HL-60 (cell line): Measurements from ENCODE around the gene ITSN2.

Experiments
- DNase-seq, 2 experiments: peaks; one replicate each; pipeline ENCODE4 v3.0.0-alpha.2; 2010 to 2020; ENCODE audit warnings: low read depth in 1 of 2, low spot score in 1 of 2
- H3K27ac ChIP-seq: fragments of 250-450 bp; sonication (Bioruptor Pico); replicated peaks from 2 replicates; pipeline ENCODE4 v1.5.1; 2020; ENCODE audit warnings: mild to moderate bottlenecking, moderate library complexity
- H3K27me3 ChIP-seq: fragments of 250-450 bp; sonication (Bioruptor Pico); 2 replicates; pipeline ENCODE4 v1.5.1; 2021; ENCODE audit warnings: mild to moderate bottlenecking, moderate library complexity; ENCODE audit not compliant: insufficient read depth, poor library complexity, severe bottlenecking
- H3K4me3 ChIP-seq: replicated peaks from 2 replicates; pipeline ENCODE4 v1.5.1; 2011; ENCODE audit warnings: mild to moderate bottlenecking, control low read depth, low read length; ENCODE audit not compliant: insufficient read depth
- GABPA ChIP-seq: IDR thresholded peaks from 2 replicates; pipeline ENCODE4 v1.6.1; 2012; ENCODE audit warnings: low read depth
- POLR2AphosphoS5 ChIP-seq: IDR thresholded peaks from 2 replicates; pipeline ENCODE4 v1.6.1; 2012; ENCODE audit warnings: low read depth
- SPI1 ChIP-seq: IDR thresholded peaks from 2 replicates; pipeline ENCODE4 v1.6.1; 2012; ENCODE audit warnings: low read depth, mild to moderate bottlenecking, borderline replicate concordance
- TF ChIP-seq, protein P1 (sequence below): IDR thresholded peaks from 2 replicates; pipeline ENCODE4 v1.6.1; 2012; ENCODE audit warnings: low read depth; ENCODE audit not compliant: insufficient replicate concordance
- TF ChIP-seq, protein P2 (sequence below): IDR thresholded peaks from one replicate; pipeline ENCODE4 v1.5.1; 2011; ENCODE audit warnings: low read length, control low read depth, inconsistent platforms; ENCODE audit not compliant: insufficient read depth

ITSN2 gene

DNA sequence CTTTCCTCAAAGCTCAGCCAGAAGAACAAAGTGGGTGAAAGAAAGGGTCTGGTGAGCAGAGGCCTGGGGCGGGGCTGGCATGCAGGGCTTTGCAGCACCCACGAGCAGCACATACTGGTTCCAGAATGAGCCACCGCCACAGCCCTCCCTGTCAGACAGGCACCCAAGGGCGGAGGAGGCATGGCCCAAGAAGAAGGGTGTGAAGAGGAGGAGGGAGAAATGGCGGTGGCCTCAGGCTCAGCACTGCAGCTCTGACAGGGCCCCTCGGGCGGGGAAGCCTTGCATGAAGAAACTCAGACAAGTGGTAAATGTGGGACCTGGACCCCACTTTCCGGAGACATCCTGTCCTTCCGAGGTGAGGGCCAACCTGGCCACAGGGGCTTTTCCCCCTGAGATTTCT, 169.8 kb downstream of the ITSN2 start:
- Histone ChIP-seq H3K4me3 (no peak overlapping the region), H3K27ac (no peak overlapping the region), H3K27me3 (no peaks in the 10 kb centered on the region)
- TF ChIP-seq POLR2AphosphoS5 (no peak), GABPA (no peak)
- TF ChIP-seq, protein P1, sequence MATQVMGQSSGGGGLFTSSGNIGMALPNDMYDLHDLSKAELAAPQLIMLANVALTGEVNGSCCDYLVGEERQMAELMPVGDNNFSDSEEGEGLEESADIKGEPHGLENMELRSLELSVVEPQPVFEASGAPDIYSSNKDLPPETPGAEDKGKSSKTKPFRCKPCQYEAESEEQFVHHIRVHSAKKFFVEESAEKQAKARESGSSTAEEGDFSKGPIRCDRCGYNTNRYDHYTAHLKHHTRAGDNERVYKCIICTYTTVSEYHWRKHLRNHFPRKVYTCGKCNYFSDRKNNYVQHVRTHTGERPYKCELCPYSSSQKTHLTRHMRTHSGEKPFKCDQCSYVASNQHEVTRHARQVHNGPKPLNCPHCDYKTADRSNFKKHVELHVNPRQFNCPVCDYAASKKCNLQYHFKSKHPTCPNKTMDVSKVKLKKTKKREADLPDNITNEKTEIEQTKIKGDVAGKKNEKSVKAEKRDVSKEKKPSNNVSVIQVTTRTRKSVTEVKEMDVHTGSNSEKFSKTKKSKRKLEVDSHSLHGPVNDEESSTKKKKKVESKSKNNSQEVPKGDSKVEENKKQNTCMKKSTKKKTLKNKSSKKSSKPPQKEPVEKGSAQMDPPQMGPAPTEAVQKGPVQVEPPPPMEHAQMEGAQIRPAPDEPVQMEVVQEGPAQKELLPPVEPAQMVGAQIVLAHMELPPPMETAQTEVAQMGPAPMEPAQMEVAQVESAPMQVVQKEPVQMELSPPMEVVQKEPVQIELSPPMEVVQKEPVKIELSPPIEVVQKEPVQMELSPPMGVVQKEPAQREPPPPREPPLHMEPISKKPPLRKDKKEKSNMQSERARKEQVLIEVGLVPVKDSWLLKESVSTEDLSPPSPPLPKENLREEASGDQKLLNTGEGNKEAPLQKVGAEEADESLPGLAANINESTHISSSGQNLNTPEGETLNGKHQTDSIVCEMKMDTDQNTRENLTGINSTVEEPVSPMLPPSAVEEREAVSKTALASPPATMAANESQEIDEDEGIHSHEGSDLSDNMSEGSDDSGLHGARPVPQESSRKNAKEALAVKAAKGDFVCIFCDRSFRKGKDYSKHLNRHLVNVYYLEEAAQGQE, result no peak
- TF ChIP-seq, protein P2, sequence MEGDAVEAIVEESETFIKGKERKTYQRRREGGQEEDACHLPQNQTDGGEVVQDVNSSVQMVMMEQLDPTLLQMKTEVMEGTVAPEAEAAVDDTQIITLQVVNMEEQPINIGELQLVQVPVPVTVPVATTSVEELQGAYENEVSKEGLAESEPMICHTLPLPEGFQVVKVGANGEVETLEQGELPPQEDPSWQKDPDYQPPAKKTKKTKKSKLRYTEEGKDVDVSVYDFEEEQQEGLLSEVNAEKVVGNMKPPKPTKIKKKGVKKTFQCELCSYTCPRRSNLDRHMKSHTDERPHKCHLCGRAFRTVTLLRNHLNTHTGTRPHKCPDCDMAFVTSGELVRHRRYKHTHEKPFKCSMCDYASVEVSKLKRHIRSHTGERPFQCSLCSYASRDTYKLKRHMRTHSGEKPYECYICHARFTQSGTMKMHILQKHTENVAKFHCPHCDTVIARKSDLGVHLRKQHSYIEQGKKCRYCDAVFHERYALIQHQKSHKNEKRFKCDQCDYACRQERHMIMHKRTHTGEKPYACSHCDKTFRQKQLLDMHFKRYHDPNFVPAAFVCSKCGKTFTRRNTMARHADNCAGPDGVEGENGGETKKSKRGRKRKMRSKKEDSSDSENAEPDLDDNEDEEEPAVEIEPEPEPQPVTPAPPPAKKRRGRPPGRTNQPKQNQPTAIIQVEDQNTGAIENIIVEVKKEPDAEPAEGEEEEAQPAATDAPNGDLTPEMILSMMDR, result no peak
- no peak for DNase-seq

DNA sequence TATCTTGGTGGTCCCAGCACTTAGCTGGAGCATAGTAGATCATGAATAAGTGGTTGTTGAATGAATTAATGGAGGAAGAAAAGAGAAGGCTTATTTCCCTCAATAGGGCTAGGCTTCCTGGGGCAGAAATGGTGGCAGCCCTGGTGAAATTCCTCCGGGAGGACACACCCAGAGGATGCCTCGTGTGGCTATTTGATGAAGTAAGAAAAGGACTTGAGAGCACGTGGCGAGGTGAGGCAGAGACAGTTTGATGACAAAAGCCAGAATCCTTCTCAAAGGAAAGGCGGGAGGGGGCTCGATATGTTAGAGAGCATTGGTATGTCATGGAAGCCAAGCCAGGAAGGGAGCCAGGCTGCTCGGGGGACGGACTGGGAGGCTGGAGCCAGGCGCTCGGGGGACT, 170.8 kb downstream of the ITSN2 start:
- TF ChIP-seq, protein P1, result no peak
- TF ChIP-seq, protein P2, result no peak
- TF ChIP-seq POLR2AphosphoS5, result no peak
- no peak for TF ChIP-seq GABPA
- no peak for TF ChIP-seq SPI1
- no peak for DNase-seq

DNA sequence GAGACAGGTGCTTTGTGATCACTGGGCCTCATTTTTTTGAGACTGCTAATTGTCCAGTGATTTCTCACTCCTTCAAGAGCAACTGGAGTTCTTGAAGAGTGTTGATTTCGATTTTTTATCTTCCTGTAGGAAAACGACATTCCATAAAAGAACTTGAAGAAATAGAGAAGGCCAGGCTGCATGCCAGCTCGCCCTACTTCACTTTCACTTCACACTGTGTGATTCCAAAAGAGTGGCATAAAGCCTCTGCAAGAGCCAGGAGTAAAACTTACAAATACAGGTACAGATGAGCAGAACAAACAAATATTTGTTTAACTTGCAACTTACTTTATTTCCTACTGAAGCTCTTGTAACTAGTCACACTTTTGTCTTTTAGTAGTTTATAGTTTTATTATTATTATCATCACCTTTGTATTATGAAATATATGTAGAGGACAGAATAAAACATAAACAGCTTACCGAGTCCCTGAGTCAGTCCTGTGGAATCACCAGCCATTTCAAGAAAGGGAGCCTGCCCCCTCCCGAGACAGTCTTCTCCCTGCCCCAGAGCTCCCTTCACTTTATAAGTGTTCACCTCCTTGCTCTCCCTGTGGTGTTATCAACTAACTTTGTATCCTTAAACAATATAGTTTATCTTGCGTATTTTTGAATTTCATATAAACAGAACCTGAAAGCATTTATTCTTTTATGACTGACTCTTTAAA, 176.8 kb downstream of the ITSN2 start:
- no peak for DNase-seq
- Histone ChIP-seq H3K27ac (no peak overlapping the region), H3K27me3 (no peaks in the 10 kb centered on the region), H3K4me3 (no peak overlapping the region)
- TF ChIP-seq, protein P1, result no peak
- TF ChIP-seq GABPA (no peak), SPI1 (no peak), POLR2AphosphoS5 (no peak)
- TF ChIP-seq, protein P2, result no peak

More for the DNA sequence above, 170.8 kb downstream of the ITSN2 start:
- H3K27me3 ChIP-seq, result no peaks in the 10 kb centered on the region
- no peak overlapping the region for H3K27ac ChIP-seq
- H3K4me3 ChIP-seq, result no peak overlapping the region
